ENCODE results near the gene FAHD2A.
"Not testable (repeated sequence)": the region's sequence is repeated elsewhere in the genome, so short reads cannot be mapped to it uniquely, and the experiment has no call there.

Gene FAHD2A

GRCh38 chr2:95366514-95366913, 36.0 kb upstream of the FAHD2A start:
- TF ChIP-seq POLR2A (IDR thresholded peaks at IDR 0.05; ENCODE audit: low read depth, low read length) = no peak
- DNase-seq (ENCODE audit: insufficient read length, low spot score) (no peak), FAIRE-seq (no peak)

- no peak for TF ChIP-seq POLR2A (IDR thresholded peaks at IDR 0.05; ENCODE audit: low read depth, low read length)
- FAIRE-seq (no peak), DNase-seq (ENCODE audit: insufficient read length, low spot score) (no peak)
Measured at GRCh38 chr2:95372216-95372829, 30.2 kb upstream of the FAHD2A start.

GRCh38 chr2:95372845-95373244, 29.7 kb upstream of the FAHD2A start:
- no peak for TF ChIP-seq POLR2A (IDR thresholded peaks at IDR 0.05; ENCODE audit: low read depth, low read length)
- FAIRE-seq (no peak), DNase-seq (ENCODE audit: insufficient read length, low spot score) (no peak)

- TF ChIP-seq POLR2A (IDR thresholded peaks at IDR 0.05; ENCODE audit: low read depth, low read length) = no peak
- FAIRE-seq (no peak), DNase-seq (ENCODE audit: insufficient read length, low spot score) (no peak)
Measured at GRCh38 chr2:95374029-95374428, 28.5 kb upstream of the FAHD2A start.

- TF ChIP-seq POLR2A (IDR thresholded peaks at IDR 0.05; ENCODE audit: low read depth, low read length) = no peak
- FAIRE-seq = no peak
- no peak for DNase-seq (ENCODE audit: insufficient read length, low spot score)
Measured at GRCh38 chr2:95374451-95374920, 28.0 kb upstream of the FAHD2A start.

GRCh38 chr2:95374921-95375471, 27.5 kb upstream of the FAHD2A start:
- DNase-seq (ENCODE audit: insufficient read length, low spot score) = peak; percentile 15

GRCh38 chr2:95375532-95376150, 26.9 kb upstream of the FAHD2A start:
- DNase-seq (ENCODE audit: insufficient read length, low spot score) (no peak), FAIRE-seq (no peak)
- TF ChIP-seq POLR2A (IDR thresholded peaks at IDR 0.05; ENCODE audit: low read depth, low read length) = no peak

More at GRCh38 chr2:95374921-95375471, 27.5 kb upstream of the FAHD2A start:
- no peak for TF ChIP-seq POLR2A (IDR thresholded peaks at IDR 0.05; ENCODE audit: low read depth, low read length)
- FAIRE-seq = no peak

GRCh38 chr2:95376311-95377215, 25.9 kb upstream of the FAHD2A start:
- TF ChIP-seq POLR2A (IDR thresholded peaks at IDR 0.05; ENCODE audit: low read depth, low read length) = no peak
- no peak for DNase-seq (ENCODE audit: insufficient read length, low spot score)
- FAIRE-seq = no peak

- no peak for DNase-seq (ENCODE audit: insufficient read length, low spot score)
Measured at GRCh38 chr2:95377216-95378123, 25.0 kb upstream of the FAHD2A start.

GRCh38 chr2:95378281-95378680, 24.2 kb upstream of the FAHD2A start:
- DNase-seq (ENCODE audit: insufficient read length, low spot score); FAIRE-seq: not testable (repeated sequence)

More at GRCh38 chr2:95377216-95378123, 25.0 kb upstream of the FAHD2A start:
- no peak for FAIRE-seq
- TF ChIP-seq POLR2A (IDR thresholded peaks at IDR 0.05; ENCODE audit: low read depth, low read length) = no peak

- TF ChIP-seq POLR2A (IDR thresholded peaks at IDR 0.05; ENCODE audit: low read depth, low read length) = no peak
- DNase-seq (ENCODE audit: insufficient read length, low spot score) (no peak), FAIRE-seq (no peak)
Measured at GRCh38 chr2:95379371-95379831, 23.1 kb upstream of the FAHD2A start.

GRCh38 chr2:95380280-95380679, 22.2 kb upstream of the FAHD2A start:
- no peak for FAIRE-seq
- no peak for DNase-seq (ENCODE audit: insufficient read length, low spot score)
- TF ChIP-seq POLR2A (IDR thresholded peaks at IDR 0.05; ENCODE audit: low read depth, low read length) = no peak

GRCh38 chr2:95380731-95381130, 21.8 kb upstream of the FAHD2A start:
- DNase-seq (ENCODE audit: insufficient read length, low spot score) = no peak
- FAIRE-seq = no peak
- no peak for TF ChIP-seq POLR2A (IDR thresholded peaks at IDR 0.05; ENCODE audit: low read depth, low read length)

All from H54 (cell line).